ENCODE measurements around the gene TPPP.

- TF ChIP-seq CTCF (conservative IDR thresholded peaks at IDR 0.05; ENCODE audit: low read depth in 2 of 2) (no peak), EZH2phosphoT487 (IDR thresholded peaks at IDR 0.05; ENCODE audit: unreplicated experiment) (no peak), NANOG (IDR thresholded peaks at IDR 0.05; ENCODE audit: borderline replicate concordance) (no peak)
Observed at GRCh38 chr5:652023-652515, 41.1 kb downstream of the TPPP start.

All from GM23338 (cell line).